ENCODE measurements around the gene FOXP3. TPM values are rescaled to one million over a fixed set of nuclear protein-coding genes. Genes with fewer than 3 reads are reported as not detected.

FOXP3 gene
- total RNA-seq, 1 experiment from 2014 or later = not detected

GRCh38 chrX:49230500-49231232, 33.8 kb downstream of the FOXP3 start:
- DNase-seq (ENCODE audit: low spot score) = peak; percentile 7
- in situ Hi-C loops (cut with HindIII; ENCODE audit: low sequenced_read_pairs) = no loop called here

DNA sequence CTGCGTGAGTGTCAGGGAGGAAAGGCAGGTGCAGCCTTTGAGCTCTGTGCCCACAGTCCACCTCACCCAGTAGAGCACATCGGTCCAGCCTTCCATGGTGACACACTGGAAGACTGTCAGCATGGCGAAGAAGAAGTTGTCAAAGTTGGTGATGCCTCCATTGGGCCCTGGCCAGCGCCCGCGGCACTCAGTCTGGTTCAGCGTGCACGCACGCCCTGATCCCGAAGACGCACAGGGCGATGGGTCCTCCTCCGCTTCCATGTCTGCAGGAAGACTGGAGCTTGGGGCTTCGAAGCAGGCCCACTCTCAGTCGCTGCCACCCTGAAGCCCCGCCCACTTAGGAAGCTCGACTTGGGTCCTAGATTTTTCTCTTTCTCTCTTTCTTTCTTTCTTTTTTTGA, 36.3 kb downstream of the FOXP3 start:
- DNase-seq (ENCODE audit: low spot score) = no peak
- in situ Hi-C loops (cut with HindIII; ENCODE audit: low sequenced_read_pairs) = no loop called here

DNA sequence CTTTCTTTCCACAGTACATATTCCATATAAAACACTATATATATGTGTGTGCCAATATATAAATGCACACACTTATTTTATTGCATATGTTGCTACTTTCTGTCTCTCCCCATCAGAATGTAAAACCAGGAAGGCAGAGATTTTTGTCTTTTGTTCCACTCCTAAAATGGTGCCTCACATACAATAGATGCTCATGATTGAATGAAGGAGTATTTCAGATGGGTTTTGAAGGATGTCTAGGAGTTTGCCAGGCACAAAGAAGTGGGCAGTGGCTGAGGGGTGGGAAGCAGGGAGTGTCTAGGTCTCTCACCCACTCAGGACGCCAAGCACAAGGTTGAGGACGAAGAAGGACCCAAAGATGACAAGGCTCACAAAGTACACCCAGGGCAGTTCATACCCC, 36.8 kb downstream of the FOXP3 start:
- in situ Hi-C loops (cut with HindIII; ENCODE audit: low sequenced_read_pairs) = no loop called here
- DNase-seq (ENCODE audit: low spot score) = no peak

DNA sequence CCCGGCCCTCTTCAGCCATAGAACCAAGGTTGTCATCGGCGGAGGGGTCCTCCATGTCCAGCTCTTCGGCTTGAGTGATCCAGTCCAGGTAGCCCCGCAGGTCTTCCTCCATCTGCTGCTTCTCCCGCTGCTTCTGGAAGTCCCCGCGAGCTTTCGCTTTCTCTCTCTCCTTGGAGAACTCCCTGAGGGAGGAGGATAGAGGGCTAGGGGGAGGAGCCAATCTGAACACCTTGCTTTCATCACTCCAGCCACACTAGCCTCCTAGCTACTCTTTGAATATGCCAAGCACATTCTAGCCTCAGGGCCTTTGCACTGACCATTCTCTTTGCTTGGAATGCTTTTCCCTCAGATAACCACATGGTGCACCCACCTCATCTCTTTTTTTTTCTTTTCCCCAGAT, 37.6 kb downstream of the FOXP3 start:
- in situ Hi-C loops (cut with HindIII; ENCODE audit: low sequenced_read_pairs) = no loop called here
- no peak for DNase-seq (ENCODE audit: low spot score)

- in situ Hi-C loops (cut with HindIII; ENCODE audit: low sequenced_read_pairs) = no loop called here
- no peak for DNase-seq (ENCODE audit: low spot score)
These were observed 38.7 kb downstream of the FOXP3 start for GRCh38 chrX:49225858-49226257.

DNA sequence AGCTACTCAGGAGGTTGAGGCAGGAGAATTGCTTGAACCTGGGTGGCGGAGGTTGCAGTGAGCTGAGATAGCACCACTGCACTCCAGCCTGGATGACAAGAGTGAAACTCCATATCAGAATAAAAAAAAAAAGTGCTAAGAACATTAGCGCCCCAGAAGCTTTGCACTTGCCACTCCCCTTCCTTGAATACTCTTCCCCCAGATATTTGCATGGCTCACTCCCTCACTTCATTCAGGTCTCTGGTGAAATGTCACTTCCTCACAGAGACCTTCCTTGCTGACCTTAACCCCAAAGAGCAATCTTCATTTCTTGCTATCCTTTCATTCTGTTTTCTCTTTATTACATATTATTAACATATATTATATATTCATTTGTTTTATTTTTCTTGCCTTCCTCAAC, 42.6 kb downstream of the FOXP3 start:
- in situ Hi-C loops (cut with HindIII; ENCODE audit: low sequenced_read_pairs) = no loop called here
- no peak for DNase-seq (ENCODE audit: low spot score)

DNA sequence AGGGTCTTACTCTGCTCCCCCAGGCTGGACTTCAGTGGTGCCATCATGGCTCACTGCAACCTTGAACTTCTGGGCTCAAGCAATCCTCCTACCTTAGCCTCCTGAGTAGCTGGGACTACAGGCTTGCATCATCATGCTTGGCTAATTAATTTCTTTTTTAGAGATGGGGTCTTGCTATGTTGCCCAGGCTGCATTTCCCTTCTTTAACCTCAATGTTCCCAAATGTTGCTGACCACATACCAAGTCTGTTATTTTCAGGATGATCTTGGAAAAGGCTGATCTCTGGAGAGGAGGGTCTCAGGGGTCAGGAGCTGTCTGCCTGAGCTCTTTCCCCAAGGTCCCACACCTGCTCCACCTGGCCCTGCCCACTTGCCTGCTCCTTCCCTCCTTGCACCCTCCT, 44.4 kb downstream of the FOXP3 start:
- in situ Hi-C loops (cut with HindIII; ENCODE audit: low sequenced_read_pairs) = no loop called here
- DNase-seq (ENCODE audit: low spot score) = no peak

DNA sequence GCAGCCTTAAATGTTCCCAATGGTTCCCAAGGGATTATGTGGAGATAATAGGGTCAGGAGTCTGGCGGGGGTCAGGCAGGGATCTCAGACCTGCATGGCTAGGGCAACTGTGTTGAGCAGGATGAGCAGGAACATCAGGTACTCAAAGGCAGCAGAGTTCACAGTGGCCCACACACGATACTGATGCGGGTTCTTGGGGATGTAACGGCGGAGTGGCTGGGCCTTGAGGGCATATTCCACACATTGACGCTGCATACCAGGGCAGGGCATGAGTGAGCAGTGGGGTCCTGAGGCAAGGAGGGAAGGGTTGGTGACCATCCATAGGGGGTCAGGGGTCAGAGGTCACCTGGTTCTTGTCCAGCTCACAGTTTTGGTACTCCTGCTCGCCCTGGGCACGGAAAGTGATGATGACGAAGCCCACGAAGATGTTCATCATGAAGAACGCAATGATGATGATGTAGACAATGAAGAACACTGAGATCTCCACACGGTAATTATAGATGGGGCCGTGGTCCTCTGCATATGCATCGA, 49.4 kb downstream of the FOXP3 start:
- in situ Hi-C loops (cut with HindIII; ENCODE audit: low sequenced_read_pairs) = no loop called here
- DNase-seq (ENCODE audit: low spot score) = no peak

- no peak for DNase-seq (ENCODE audit: low spot score)
- in situ Hi-C loops (cut with HindIII; ENCODE audit: low sequenced_read_pairs) = no loop called here
These were observed 50.1 kb downstream of the FOXP3 start for GRCh38 chrX:49214416-49214815.

DNA sequence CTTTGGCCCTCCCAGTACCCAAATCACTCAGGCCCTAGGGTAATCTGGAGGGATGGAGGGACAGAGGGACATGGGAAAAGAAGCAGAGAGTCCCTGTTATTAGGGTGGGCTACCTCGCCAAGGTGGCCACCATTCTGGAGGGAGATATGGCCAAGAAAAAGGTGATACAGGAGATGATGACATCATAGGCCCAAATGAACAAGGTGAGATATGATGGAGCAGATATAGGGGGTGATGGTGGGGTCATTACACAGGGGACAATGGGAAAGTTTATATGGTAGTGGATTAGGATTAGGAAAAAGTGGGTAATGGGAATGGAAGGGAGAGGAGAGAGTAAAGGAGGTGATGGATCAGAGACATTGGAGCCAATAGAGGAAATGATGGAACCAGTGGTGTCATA, 51.6 kb downstream of the FOXP3 start:
- DNase-seq (ENCODE audit: low spot score) = no peak
- in situ Hi-C loops (cut with HindIII; ENCODE audit: low sequenced_read_pairs) = no loop called here

- in situ Hi-C loops (cut with HindIII; ENCODE audit: low sequenced_read_pairs) = no loop called here
- no peak for DNase-seq (ENCODE audit: low spot score)
These were observed 52.3 kb downstream of the FOXP3 start for GRCh38 chrX:49212209-49212608.

DNA sequence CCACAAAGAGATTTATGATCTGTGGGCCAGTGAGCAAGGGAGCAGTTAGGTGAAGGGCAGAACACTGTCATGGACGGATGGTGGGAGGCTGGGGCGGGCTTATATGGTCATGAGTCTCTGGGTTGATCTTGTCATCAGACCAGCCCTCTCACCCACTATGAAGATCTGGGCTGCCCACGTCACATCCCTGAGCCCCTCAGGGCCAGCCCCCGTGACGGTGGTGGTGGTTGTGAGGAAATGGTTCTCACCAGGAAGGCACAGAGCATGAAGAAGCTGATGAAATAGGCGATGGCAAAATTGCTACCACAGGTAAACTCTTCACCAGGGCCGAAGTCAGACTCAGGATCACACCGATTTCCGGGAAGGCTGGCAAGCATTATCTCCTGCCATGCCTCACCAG, 53.4 kb downstream of the FOXP3 start:
- in situ Hi-C loops (cut with HindIII; ENCODE audit: low sequenced_read_pairs) = no loop called here
- DNase-seq (ENCODE audit: low spot score) = no peak

GRCh38 chrX:49210406-49210805, 54.1 kb downstream of the FOXP3 start:
- in situ Hi-C loops (cut with HindIII; ENCODE audit: low sequenced_read_pairs) = no loop called here
- no peak for DNase-seq (ENCODE audit: low spot score)

GRCh38 chrX:49209434-49210251, 54.9 kb downstream of the FOXP3 start:
- in situ Hi-C loops (cut with HindIII; ENCODE audit: low sequenced_read_pairs) = no loop called here
- peak; percentile 90 for DNase-seq (ENCODE audit: low spot score)

- DNase-seq (ENCODE audit: low spot score) = no peak
- in situ Hi-C loops (cut with HindIII; ENCODE audit: low sequenced_read_pairs) = no loop called here
These were observed 56.1 kb downstream of the FOXP3 start for GRCh38 chrX:49208399-49208798.

GRCh38 chrX:49206543-49206942, 58.0 kb downstream of the FOXP3 start:
- DNase-seq (ENCODE audit: low spot score) = no peak
- in situ Hi-C loops (cut with HindIII; ENCODE audit: low sequenced_read_pairs) = no loop called here

DNA sequence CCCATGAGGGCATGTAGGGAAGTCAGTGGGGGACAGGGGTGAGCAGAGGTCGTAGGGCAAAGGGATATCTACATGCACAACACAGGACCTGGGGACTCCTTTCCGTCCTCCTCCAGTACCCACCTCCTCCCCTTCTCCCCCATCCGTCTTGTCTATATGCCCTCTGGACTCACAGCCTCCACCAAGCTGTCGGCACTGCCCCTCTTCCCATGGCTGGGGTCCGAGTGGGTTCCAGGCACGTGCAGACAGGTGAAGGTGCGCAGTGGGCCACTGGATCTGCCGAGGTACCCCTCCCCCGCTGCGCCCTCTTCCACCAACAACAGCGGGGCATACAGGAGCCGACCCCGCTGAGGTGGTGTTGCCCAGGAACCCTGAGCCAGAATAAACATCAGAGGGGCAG, 59.1 kb downstream of the FOXP3 start:
- no peak for DNase-seq (ENCODE audit: low spot score)
- in situ Hi-C loops (cut with HindIII; ENCODE audit: low sequenced_read_pairs) = no loop called here

GRCh38 chrX:49204709-49205108, 59.8 kb downstream of the FOXP3 start:
- in situ Hi-C loops (cut with HindIII; ENCODE audit: low sequenced_read_pairs) = no loop called here
- DNase-seq (ENCODE audit: low spot score) = peak; percentile 73

DNA sequence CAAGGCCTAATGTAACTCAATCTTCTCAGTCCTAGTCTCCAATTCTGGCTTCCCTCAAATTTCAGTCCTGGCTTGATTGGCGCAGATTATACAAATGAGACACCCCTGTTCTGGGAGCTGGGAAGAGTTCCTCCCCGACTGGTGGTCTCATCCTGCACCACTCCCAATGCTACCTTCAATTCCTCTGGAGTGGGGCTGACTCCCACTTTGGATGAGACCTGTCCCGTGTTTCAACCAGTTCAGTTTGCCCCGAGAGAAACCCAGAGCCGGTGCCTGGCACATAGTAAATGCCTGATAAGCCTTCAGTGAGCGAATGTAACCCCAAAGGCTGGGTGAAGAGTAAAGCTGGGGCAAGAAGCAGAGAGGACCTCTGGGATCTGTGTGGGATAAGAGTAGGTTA, 60.5 kb downstream of the FOXP3 start:
- in situ Hi-C loops (cut with HindIII; ENCODE audit: low sequenced_read_pairs) = no loop called here
- no peak for DNase-seq (ENCODE audit: low spot score)

DNA sequence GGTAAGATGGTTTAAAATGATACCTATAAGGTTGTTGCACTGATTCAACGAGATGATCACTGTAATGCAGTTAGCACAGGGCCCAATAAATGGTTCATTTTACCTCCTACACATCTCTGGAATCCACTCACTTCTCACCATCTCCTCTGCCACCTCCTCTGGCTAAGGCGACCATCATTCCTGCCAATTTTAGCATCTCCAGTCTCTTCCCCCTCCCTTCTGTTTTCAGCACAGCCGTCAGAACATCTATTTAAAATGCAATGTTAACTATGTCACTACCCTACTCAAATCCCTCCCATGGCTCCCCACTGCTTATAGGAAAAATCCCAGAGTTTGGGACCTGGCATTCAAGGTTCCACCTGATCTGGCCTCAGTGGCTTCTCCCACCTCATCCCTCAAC, 61.0 kb downstream of the FOXP3 start:
- DNase-seq (ENCODE audit: low spot score) = peak; percentile 69
- in situ Hi-C loops (cut with HindIII; ENCODE audit: low sequenced_read_pairs) = no loop called here

GRCh38 chrX:49202022-49202421, 62.5 kb downstream of the FOXP3 start:
- DNase-seq (ENCODE audit: low spot score) = no peak
- in situ Hi-C loops (cut with HindIII; ENCODE audit: low sequenced_read_pairs) = no loop called here

Data from G401 (cell line).